ENCODE measurements around the gene SHISA7.
"Not testable (repeated sequence)": the region's sequence is repeated elsewhere in the genome, so short reads cannot be mapped to it uniquely, and the experiment has no call there.

Gene SHISA7

GRCh38 chr19:55443824-55444480 lies 852 bp upstream of the SHISA7 start:
- no peak for DNase-seq

GRCh38 chr19:55442372-55442961 lies 633 bp downstream of the SHISA7 start:
- no peak for DNase-seq

- peak; percentile 46 for DNase-seq
These were observed 1.3 kb downstream of the SHISA7 start for GRCh38 chr19:55441692-55442321.

GRCh38 chr19:55441319-55441691 lies 1.8 kb downstream of the SHISA7 start:
- DNase-seq = peak; percentile 72

GRCh38 chr19:55440411-55441105 lies 2.5 kb downstream of the SHISA7 start:
- DNase-seq = peak; percentile 77

- no peak for DNase-seq
These were observed 4.0 kb downstream of the SHISA7 start for GRCh38 chr19:55439052-55439451.

GRCh38 chr19:55437410-55437809 lies 5.7 kb downstream of the SHISA7 start:
- no peak for DNase-seq

GRCh38 chr19:55436847-55437246 lies 6.3 kb downstream of the SHISA7 start:
- no peak for DNase-seq

- DNase-seq = no peak
These were observed 8.1 kb downstream of the SHISA7 start for GRCh38 chr19:55435020-55435419.

- DNase-seq = no peak
These were observed 8.7 kb downstream of the SHISA7 start for GRCh38 chr19:55434356-55434919.

GRCh38 chr19:55433292-55433691 lies 9.8 kb downstream of the SHISA7 start:
- DNase-seq = no peak

- DNase-seq = no peak
These were observed 10.7 kb downstream of the SHISA7 start for GRCh38 chr19:55432241-55432959.

GRCh38 chr19:55431183-55431582 lies 11.9 kb downstream of the SHISA7 start:
- DNase-seq = no peak

GRCh38 chr19:55426042-55426441 lies 17.1 kb downstream of the SHISA7 start:
- no peak for DNase-seq

- DNase-seq = no peak
These were observed 18.6 kb downstream of the SHISA7 start for GRCh38 chr19:55424518-55424917.

GRCh38 chr19:55423225-55424005 lies 19.7 kb downstream of the SHISA7 start:
- DNase-seq = no peak

- not testable (repeated sequence) for DNase-seq
These were observed 21.8 kb downstream of the SHISA7 start for GRCh38 chr19:55421281-55421680.

- DNase-seq = no peak
These were observed 23.4 kb downstream of the SHISA7 start for GRCh38 chr19:55419624-55420236.

- no peak for DNase-seq
These were observed 24.0 kb downstream of the SHISA7 start for GRCh38 chr19:55419103-55419502.

- DNase-seq = peak; percentile 90
These were observed 24.9 kb downstream of the SHISA7 start for GRCh38 chr19:55418185-55418584.

GRCh38 chr19:55410168-55410567 lies 32.9 kb downstream of the SHISA7 start:
- DNase-seq = no peak
